HG02610 (cell line): ENCODE results near the gene LHFPL5.

ENCODE experiments used
- ATAC-seq: cut with Tn5 transposase; IDR thresholded peaks from one replicate; pipeline ENCODE4 v1.9.1; 2021; ENCODE audit warnings: mild to moderate bottlenecking, moderate library complexity; ENCODE audit not compliant: unreplicated experiment

Gene LHFPL5

GRCh38 chr6:35790683-35791082 lies 14.5 kb upstream of the LHFPL5 start:
- ATAC-seq: no peak

- no peak for ATAC-seq
Measured at GRCh38 chr6:35794536-35795452, 10.4 kb upstream of the LHFPL5 start.

- ATAC-seq: no peak
Measured at GRCh38 chr6:35795453-35796071, 9.6 kb upstream of the LHFPL5 start.

GRCh38 chr6:35796236-35796635 lies 8.9 kb upstream of the LHFPL5 start:
- ATAC-seq: no peak

GRCh38 chr6:35797837-35798526 lies 7.2 kb upstream of the LHFPL5 start:
- no peak for ATAC-seq

- ATAC-seq: no peak
Measured at GRCh38 chr6:35798706-35799105, 6.4 kb upstream of the LHFPL5 start.

GRCh38 chr6:35801148-35801547 lies 4.0 kb upstream of the LHFPL5 start:
- no peak for ATAC-seq

GRCh38 chr6:35808688-35809087 lies 3.5 kb downstream of the LHFPL5 start:
- no peak for ATAC-seq

- ATAC-seq: no peak
Measured at GRCh38 chr6:35809809-35810208, 4.7 kb downstream of the LHFPL5 start.

GRCh38 chr6:35810971-35811698 lies 6.0 kb downstream of the LHFPL5 start:
- ATAC-seq: no peak

GRCh38 chr6:35811699-35811995 lies 6.5 kb downstream of the LHFPL5 start:
- no peak for ATAC-seq

GRCh38 chr6:35817515-35817914 lies 12.4 kb downstream of the LHFPL5 start:
- no peak for ATAC-seq

- no peak for ATAC-seq
Measured at GRCh38 chr6:35823601-35824000, 18.4 kb downstream of the LHFPL5 start.

GRCh38 chr6:35824552-35825192 lies 19.5 kb downstream of the LHFPL5 start:
- ATAC-seq: no peak

GRCh38 chr6:35829306-35829705 lies 24.2 kb downstream of the LHFPL5 start:
- no peak for ATAC-seq

GRCh38 chr6:35831257-35832007 lies 26.3 kb downstream of the LHFPL5 start:
- ATAC-seq: no peak

- ATAC-seq: no peak
Measured at GRCh38 chr6:35833536-35833935, 28.4 kb downstream of the LHFPL5 start.

GRCh38 chr6:35839019-35839418 lies 33.9 kb downstream of the LHFPL5 start:
- no peak for ATAC-seq

GRCh38 chr6:35842381-35842780 lies 37.2 kb downstream of the LHFPL5 start:
- ATAC-seq: no peak

- no peak for ATAC-seq
Measured at GRCh38 chr6:35844290-35844689, 39.1 kb downstream of the LHFPL5 start.
